ENCODE data around the gene PAX8.

The PAX8 gene

GRCh38 chr2:113232740-113233139 is 46.0 kb downstream of the PAX8 start:
- Histone ChIP-seq H2BK15ac (ENCODE audit: low read length) (no peak overlapping the region), H2AK5ac (ENCODE audit: low read depth, low read length) (no peak overlapping the region), H3K9me3 (replicated peaks in 1 of 2; ENCODE audit: control insufficient read depth in 2 of 2, insufficient read depth in 1 of 2, low read depth in 1 of 2, low read length in 2 of 2) (peaks cover 0 to 5% of the 10 kb centered on the region in 2 donors), H3K9ac (ENCODE audit: low read depth, low read length, poor library complexity) (no peak overlapping the region), H3K4me1 (ENCODE audit: control insufficient read depth in 2 of 2, insufficient read depth in 1 of 2, low read depth in 1 of 2, low read length in 2 of 2) (peaks cover 0 to 5% of the 10 kb centered on the region in 2 donors), H3K27me3 (ENCODE audit: control insufficient read depth in 3 of 3, insufficient read depth in 3 of 3, low read depth in 1 of 3, low read length in 3 of 3) (no peaks in the 10 kb centered on the region), H2AFZ (ENCODE audit: low read length) (no peak overlapping the region), H4K91ac (ENCODE audit: low read depth, low read length, poor library complexity) (no peak overlapping the region), H3K79me1 (ENCODE audit: low read depth, low read length) (no peaks in the 10 kb centered on the region), H4K8ac (ENCODE audit: low read depth, low read length) (no peak overlapping the region), H2BK12ac (ENCODE audit: low read length) (no peak overlapping the region), H3K14ac (ENCODE audit: low read length) (no peak overlapping the region), H2BK5ac (ENCODE audit: low read length) (no peak overlapping the region), H3K36me3 (replicated peaks in 1 of 2; ENCODE audit: control insufficient read depth in 2 of 2, insufficient read depth in 2 of 2, low read length in 2 of 2) (peaks cover 0 to 5% of the 10 kb centered on the region in 2 donors), H3K4ac (ENCODE audit: low read length) (no peak overlapping the region), H3K23ac (ENCODE audit: low read depth, low read length, poor library complexity) (no peak overlapping the region), H3K4me2 (ENCODE audit: insufficient read depth, low read length, poor library complexity, severe bottlenecking) (no peak overlapping the region), H3K27ac (replicated peaks; ENCODE audit: low read length) (no peak overlapping the region), H2BK120ac (ENCODE audit: low read depth, low read length) (no peak overlapping the region), H3K18ac (ENCODE audit: low read length) (no peak overlapping the region), H3K4me3 (ENCODE audit: low read length in 2 of 2) (no peak overlapping the region)
- no CpG with 5 or more reads among the region's 6 CpGs for WGBS, 2 donors (ENCODE audit: extremely low coverage in 2 of 2, insufficient read length in 2 of 2, insufficient replicate concordance in 1 of 2)
- no peak for DNase-seq (ENCODE audit: low spot score)

GRCh38 chr2:113232123-113232522 is 46.6 kb downstream of the PAX8 start:
- Histone ChIP-seq H4K91ac (ENCODE audit: low read depth, low read length, poor library complexity) (no peak overlapping the region), H3K79me1 (ENCODE audit: low read depth, low read length) (no peaks in the 10 kb centered on the region), H2BK120ac (ENCODE audit: low read depth, low read length) (no peak overlapping the region), H3K27ac (replicated peaks; ENCODE audit: low read length) (no peak overlapping the region), H3K9ac (ENCODE audit: low read depth, low read length, poor library complexity) (no peak overlapping the region), H2AFZ (ENCODE audit: low read length) (no peak overlapping the region), H3K27me3 (ENCODE audit: control insufficient read depth in 3 of 3, insufficient read depth in 3 of 3, low read depth in 1 of 3, low read length in 3 of 3) (no peaks in the 10 kb centered on the region), H2BK12ac (ENCODE audit: low read length) (no peak overlapping the region), H3K14ac (ENCODE audit: low read length) (no peak overlapping the region), H3K9me3 (replicated peaks in 1 of 2; ENCODE audit: control insufficient read depth in 2 of 2, insufficient read depth in 1 of 2, low read depth in 1 of 2, low read length in 2 of 2) (peaks cover 0 to 5% of the 10 kb centered on the region in 2 donors), H2AK5ac (ENCODE audit: low read depth, low read length) (peak overlapping the region; percentile 57), H2BK5ac (ENCODE audit: low read length) (no peak overlapping the region), H3K4me2 (ENCODE audit: insufficient read depth, low read length, poor library complexity, severe bottlenecking) (no peak overlapping the region), H3K4ac (ENCODE audit: low read length) (no peak overlapping the region), H3K23ac (ENCODE audit: low read depth, low read length, poor library complexity) (peak overlapping the region; percentile 10), H3K18ac (ENCODE audit: low read length) (no peak overlapping the region), H3K4me1 (ENCODE audit: control insufficient read depth in 2 of 2, insufficient read depth in 1 of 2, low read depth in 1 of 2, low read length in 2 of 2) (peaks cover 0 to 5% of the 10 kb centered on the region in 2 donors), H2BK15ac (ENCODE audit: low read length) (no peak overlapping the region), H3K36me3 (replicated peaks in 1 of 2; ENCODE audit: control insufficient read depth in 2 of 2, insufficient read depth in 2 of 2, low read length in 2 of 2) (peaks cover 0 to 2% of the 10 kb centered on the region in 2 donors), H3K4me3 (ENCODE audit: low read length in 2 of 2) (no peak overlapping the region), H4K8ac (ENCODE audit: low read depth, low read length) (no peak overlapping the region)
- DNase-seq (ENCODE audit: low spot score): no peak
- WGBS, 2 donors (ENCODE audit: extremely low coverage in 2 of 2, insufficient read length in 2 of 2, insufficient replicate concordance in 1 of 2): no CpG with 5 or more reads among the region's 3 CpGs

- Histone ChIP-seq H3K9ac (ENCODE audit: low read depth, low read length, poor library complexity) (no peak overlapping the region), H3K36me3 (replicated peaks in 1 of 2; ENCODE audit: control insufficient read depth in 2 of 2, insufficient read depth in 2 of 2, low read length in 2 of 2) (no peaks in the 10 kb centered on the region), H4K8ac (ENCODE audit: low read depth, low read length) (no peak overlapping the region), H3K4ac (ENCODE audit: low read length) (no peak overlapping the region), H3K79me1 (ENCODE audit: low read depth, low read length) (no peaks in the 10 kb centered on the region), H3K9me3 (replicated peaks in 1 of 2; ENCODE audit: control insufficient read depth in 2 of 2, insufficient read depth in 1 of 2, low read depth in 1 of 2, low read length in 2 of 2) (no peaks in the 10 kb centered on the region), H2BK120ac (ENCODE audit: low read depth, low read length) (no peak overlapping the region), H3K14ac (ENCODE audit: low read length) (no peak overlapping the region), H4K91ac (ENCODE audit: low read depth, low read length, poor library complexity) (no peak overlapping the region), H3K4me1 (ENCODE audit: control insufficient read depth in 2 of 2, insufficient read depth in 1 of 2, low read depth in 1 of 2, low read length in 2 of 2) (peaks cover 4 to 9% of the 10 kb centered on the region in 2 donors), H2BK15ac (ENCODE audit: low read length) (no peak overlapping the region), H2AK5ac (ENCODE audit: low read depth, low read length) (no peak overlapping the region), H3K4me3 (ENCODE audit: low read length in 2 of 2) (no peak overlapping the region), H3K4me2 (ENCODE audit: insufficient read depth, low read length, poor library complexity, severe bottlenecking) (no peak overlapping the region), H3K27ac (replicated peaks; ENCODE audit: low read length) (no peak overlapping the region), H2BK5ac (ENCODE audit: low read length) (no peak overlapping the region), H2AFZ (ENCODE audit: low read length) (no peak overlapping the region), H2BK12ac (ENCODE audit: low read length) (no peak overlapping the region), H3K18ac (ENCODE audit: low read length) (no peak overlapping the region), H3K23ac (ENCODE audit: low read depth, low read length, poor library complexity) (no peak overlapping the region), H3K27me3 (ENCODE audit: control insufficient read depth in 3 of 3, insufficient read depth in 3 of 3, low read depth in 1 of 3, low read length in 3 of 3) (no peaks in the 10 kb centered on the region)
- no CpG with 5 or more reads among the region's 3 CpGs for WGBS, 2 donors (ENCODE audit: extremely low coverage in 2 of 2, insufficient read length in 2 of 2, insufficient replicate concordance in 1 of 2)
- no peak for DNase-seq (ENCODE audit: low spot score)
Measured at GRCh38 chr2:113231064-113231463, 47.7 kb downstream of the PAX8 start.

- Histone ChIP-seq H3K4me1 (ENCODE audit: control insufficient read depth in 2 of 2, insufficient read depth in 1 of 2, low read depth in 1 of 2, low read length in 2 of 2) (peaks cover 6 to 13% of the 10 kb centered on the region in 2 donors), H3K4ac (ENCODE audit: low read length) (no peak overlapping the region), H3K4me3 (ENCODE audit: low read length in 2 of 2) (no peak overlapping the region), H4K8ac (ENCODE audit: low read depth, low read length) (no peak overlapping the region), H4K91ac (ENCODE audit: low read depth, low read length, poor library complexity) (no peak overlapping the region), H3K27me3 (ENCODE audit: control insufficient read depth in 3 of 3, insufficient read depth in 3 of 3, low read depth in 1 of 3, low read length in 3 of 3) (no peaks in the 10 kb centered on the region), H3K23ac (ENCODE audit: low read depth, low read length, poor library complexity) (no peak overlapping the region), H3K14ac (ENCODE audit: low read length) (no peak overlapping the region), H3K18ac (ENCODE audit: low read length) (no peak overlapping the region), H3K9ac (ENCODE audit: low read depth, low read length, poor library complexity) (no peak overlapping the region), H3K36me3 (replicated peaks in 1 of 2; ENCODE audit: control insufficient read depth in 2 of 2, insufficient read depth in 2 of 2, low read length in 2 of 2) (no peaks in the 10 kb centered on the region), H2BK12ac (ENCODE audit: low read length) (no peak overlapping the region), H3K27ac (replicated peaks; ENCODE audit: low read length) (no peak overlapping the region), H2BK5ac (ENCODE audit: low read length) (no peak overlapping the region), H2AFZ (ENCODE audit: low read length) (no peak overlapping the region), H2BK15ac (ENCODE audit: low read length) (no peak overlapping the region), H3K4me2 (ENCODE audit: insufficient read depth, low read length, poor library complexity, severe bottlenecking) (no peak overlapping the region), H3K9me3 (replicated peaks in 1 of 2; ENCODE audit: control insufficient read depth in 2 of 2, insufficient read depth in 1 of 2, low read depth in 1 of 2, low read length in 2 of 2) (no peaks in the 10 kb centered on the region), H2AK5ac (ENCODE audit: low read depth, low read length) (no peak overlapping the region), H3K79me1 (ENCODE audit: low read depth, low read length) (no peaks in the 10 kb centered on the region), H2BK120ac (ENCODE audit: low read depth, low read length) (no peak overlapping the region)
- 100% methylated on average over 2 of the region's 6 CpGs; no CpG with 5 or more reads in 1 of the 2 donors for WGBS, 2 donors (ENCODE audit: extremely low coverage in 2 of 2, insufficient read length in 2 of 2, insufficient replicate concordance in 1 of 2)
- DNase-seq (ENCODE audit: low spot score): no peak
Measured at GRCh38 chr2:113230531-113230930, 48.2 kb downstream of the PAX8 start.
